IPS DF 19.7 (cell line): ENCODE data around the gene TMEM184B.

Source experiments
- DNase-seq: peaks from one replicate; pipeline ENCODE4 v3.0.0-alpha.2; 2013; ENCODE audit warnings: low read depth, low spot score

TMEM184B gene

GRCh38 chr22:38308791-38309498 is 36.1 kb upstream of the TMEM184B start:
- no peak for DNase-seq

DNA sequence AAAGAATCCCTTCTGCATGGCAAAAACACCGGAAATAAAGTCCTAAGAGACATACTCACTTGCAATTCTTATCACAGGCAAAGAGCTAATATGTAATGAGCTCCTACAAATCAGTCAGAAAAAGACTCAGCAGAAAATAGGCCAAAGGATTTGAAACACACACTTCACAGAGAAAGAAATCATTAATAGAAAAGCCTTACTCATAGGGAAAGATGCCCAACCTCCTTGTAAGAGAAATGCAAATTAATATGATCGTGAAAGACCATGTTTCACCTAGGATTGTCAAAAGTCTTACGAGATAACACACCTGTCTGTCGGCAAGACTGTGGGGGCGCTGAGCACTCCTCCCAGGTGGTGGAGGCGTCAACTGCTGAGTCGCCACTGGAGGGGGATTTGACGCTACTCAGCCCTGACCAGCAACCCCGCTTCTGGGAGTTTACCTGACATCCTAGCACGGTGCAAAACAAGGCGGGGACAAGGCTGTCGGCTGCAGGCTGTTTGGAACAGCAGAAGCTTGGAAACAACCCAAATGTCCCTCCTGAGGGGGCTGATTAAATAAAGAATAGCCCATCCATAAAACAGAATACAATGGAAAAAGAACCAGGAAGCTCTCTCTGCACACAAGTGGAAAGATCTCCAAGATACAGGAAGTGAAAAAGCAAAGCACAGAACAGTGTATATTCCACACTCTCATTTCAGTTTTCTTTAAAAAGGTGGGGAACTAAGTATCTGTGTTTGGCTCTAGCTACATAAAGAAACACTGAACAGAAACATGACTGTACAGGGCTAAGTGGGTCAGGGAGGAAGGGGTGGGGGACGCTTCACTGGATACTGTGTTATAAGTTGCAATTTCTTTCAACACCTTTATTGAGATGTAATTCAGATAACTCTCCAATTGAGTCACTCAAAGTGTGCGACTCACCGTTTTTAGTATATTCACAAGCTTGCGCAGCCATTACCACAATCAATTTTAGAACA is 33.0 kb upstream of the TMEM184B start:
- DNase-seq, result no peak

DNA sequence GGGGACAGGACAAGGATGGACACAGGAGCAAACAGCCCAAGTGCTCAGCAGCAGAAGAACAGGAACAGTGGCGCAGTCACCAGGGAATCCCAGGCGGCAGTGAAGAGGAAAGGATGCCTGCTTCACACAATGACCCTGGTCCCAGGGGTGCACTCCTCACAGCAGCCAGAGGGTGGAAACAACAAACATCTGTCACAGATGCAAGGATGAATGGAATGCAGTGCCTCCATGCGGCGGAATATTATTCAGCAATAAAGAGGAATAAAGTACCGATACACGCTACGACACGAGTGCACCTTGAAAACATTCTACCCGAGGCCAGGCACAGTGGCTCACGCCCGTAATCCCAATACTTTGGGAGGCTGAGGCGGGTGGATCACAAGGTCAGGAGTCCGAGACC is 31.7 kb upstream of the TMEM184B start:
- DNase-seq, result no peak

DNA sequence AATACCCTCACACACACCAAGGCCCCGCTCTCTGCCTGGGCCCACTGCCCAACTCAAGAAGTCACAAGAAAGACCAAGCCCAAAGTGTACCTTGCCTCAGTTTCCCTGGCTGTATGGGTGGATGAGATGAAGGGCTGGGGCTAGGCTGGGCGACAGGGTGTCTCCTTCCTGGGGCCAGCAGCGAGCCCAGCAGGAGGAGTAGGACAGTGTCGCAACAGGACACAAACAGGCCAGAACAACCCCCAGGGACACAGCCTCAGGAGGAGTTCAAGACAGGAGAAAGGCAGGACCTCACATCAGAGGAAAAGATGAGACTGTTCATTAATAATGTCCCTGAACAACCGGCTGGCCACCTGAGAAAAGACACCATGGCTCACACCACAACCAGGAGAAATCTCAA is 31.2 kb upstream of the TMEM184B start:
- DNase-seq, result no peak

DNA sequence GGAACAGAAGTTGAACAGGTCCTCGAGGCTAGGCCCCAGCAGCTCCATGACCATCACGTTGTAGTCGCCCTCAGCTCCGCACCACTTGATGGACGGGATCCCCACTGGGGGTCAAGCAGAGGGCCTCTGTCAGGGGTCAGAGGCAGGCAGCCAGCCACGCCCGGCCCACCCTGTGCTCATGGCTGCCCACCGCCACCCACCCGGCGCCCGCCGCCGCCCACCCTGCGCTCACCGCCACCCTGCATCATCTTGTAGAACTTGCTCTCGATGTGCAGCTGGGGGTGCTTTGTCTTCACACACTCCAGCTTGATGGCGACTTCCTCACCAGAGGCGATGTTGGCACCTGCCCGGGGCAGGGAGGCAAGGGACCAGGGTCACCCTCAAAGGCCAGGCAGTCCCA is 30.1 kb upstream of the TMEM184B start:
- no peak for DNase-seq

DNA sequence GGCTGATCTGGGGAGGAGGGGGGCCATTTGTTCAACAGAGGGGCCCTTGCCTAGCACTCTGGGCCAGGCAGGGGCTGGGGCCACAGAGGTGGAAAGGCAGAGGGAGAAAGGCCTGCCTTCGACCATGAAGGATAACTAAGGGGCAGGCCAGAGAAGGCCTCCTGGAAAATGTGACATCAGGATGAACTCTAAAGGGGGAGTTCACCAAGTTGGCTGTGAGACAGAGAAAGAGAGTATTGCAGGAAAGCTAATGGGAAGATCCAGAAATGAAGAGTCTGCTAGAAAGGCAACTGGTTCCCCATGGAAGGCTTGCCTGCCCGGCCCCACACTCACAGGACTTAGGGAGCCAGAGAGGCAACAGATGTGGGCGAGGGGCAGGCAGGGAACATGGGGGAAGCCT is 28.1 kb upstream of the TMEM184B start:
- no peak for DNase-seq

- DNase-seq, result no peak
These were observed 27.6 kb upstream of the TMEM184B start for GRCh38 chr22:38300197-38300945.

- DNase-seq, result no peak
These were observed 26.9 kb upstream of the TMEM184B start for GRCh38 chr22:38299770-38300102.

DNA sequence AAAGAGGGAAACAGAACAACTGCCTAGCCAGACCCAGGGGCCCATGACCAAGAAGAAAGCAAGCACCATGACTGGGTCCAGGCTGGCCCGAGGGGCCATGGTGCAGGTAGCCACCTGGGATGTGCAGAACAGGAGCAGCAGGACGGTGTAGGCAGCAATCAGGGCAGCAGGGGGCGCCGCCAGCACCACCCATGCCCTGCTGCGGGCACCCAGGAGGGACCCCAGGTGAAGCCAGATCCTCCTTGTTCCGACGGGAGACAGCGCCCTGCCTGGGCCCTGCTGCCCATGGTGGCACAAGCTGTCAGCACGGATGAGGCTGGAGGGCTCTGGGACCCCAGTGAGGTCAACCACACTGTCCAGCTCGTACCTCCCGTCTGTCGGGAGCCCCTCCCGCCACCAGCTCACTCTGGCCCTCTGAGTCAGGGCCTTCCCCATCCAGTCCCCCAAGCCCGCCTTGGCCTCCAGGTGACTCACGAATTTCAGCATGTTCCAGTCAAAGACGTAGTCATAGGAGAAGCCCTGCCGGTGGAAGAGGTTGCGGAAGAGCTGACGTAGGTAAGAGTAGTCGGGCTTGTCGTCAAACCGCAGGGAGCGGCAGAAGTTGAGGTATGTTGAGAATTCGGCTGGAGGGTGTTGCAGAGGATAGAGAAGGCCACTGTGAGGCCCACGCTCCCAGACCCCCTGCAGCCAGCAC is 25.6 kb upstream of the TMEM184B start:
- DNase-seq, result no peak

- DNase-seq, result no peak
These were observed 23.6 kb upstream of the TMEM184B start for GRCh38 chr22:38296372-38296771.

DNA sequence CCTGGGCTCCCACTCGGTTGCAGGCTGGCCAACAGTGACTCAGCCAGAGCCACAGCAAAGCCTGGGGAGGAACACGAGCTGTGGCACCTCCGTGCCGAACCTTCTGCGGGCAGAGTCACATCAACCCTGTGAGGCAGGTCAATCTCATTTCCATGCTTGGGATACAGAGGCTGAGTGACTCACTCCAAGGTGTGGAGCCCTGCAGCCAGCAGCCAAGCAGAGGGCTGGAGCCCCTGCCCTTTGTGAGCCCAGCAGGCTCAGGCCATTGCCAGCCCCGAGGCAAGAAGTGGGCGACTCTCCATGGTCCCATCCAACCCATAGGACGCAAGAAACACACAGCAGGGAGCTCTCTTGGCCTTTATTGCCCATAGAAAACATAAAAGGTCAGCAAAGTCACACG is 23.1 kb upstream of the TMEM184B start:
- DNase-seq, result no peak

GRCh38 chr22:38295339-38295738 is 22.5 kb upstream of the TMEM184B start:
- no peak for DNase-seq

DNA sequence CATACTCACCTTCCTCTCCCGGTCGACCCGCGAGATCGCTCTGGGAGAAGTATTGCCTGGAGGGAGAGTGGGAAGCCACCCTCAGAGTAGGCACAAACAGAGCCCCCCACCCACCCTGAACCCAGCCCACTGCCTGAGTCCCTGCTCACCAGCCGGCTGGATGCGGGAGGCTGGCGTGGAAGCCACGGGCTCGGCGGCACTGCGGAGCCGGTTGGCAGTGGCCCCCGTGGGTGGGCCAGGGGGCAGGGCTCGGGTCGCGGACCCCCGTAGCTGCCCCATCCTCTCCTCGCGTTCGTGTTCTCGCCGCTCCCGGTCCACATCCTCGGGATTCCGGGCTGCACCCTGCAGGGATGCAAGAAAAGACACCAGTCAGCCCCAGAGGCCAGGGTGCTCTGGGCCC is 21.4 kb upstream of the TMEM184B start:
- no peak for DNase-seq

DNA sequence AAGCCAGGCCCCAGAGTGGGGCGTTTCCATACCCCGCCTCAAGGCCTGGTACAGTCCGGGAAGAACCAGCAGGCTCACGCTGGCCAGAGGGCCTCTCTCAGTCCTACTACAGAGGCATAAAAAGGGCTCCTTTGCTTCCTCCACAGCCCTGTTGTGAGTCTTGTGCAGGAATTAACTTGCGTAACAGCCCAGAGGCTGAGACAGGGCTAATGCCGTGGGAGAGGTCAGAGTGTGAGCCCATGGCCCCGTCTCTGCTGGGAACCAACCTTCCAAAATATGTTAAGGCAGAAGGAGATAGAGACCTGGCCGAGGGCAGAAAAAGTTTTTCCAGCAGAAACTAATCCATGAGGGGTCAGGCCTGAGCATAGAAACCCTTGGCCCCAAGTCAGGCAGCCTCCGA is 19.9 kb upstream of the TMEM184B start:
- DNase-seq, result no peak

- DNase-seq, result no peak
These were observed 18.5 kb upstream of the TMEM184B start for GRCh38 chr22:38291201-38291777.

DNA sequence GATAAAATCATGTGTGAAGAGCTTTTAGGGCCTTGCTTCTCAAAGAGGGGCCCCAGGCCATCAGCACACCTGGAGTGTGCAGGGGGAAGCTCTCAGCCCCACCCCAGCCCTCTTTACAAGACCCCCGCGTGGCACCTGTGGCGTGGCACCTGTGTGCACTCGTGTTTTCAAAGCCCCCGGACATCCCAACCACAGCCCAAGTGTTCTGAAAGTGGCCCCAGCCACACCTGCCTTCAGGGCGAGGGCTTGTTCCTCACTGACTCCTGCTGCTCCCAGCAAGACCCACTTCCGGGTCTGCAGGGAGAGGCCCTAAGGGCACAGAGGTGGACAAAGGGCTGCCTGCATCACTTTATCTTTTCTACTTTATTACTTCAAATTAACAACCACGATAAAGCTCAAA is 17.5 kb upstream of the TMEM184B start:
- no peak for DNase-seq

DNA sequence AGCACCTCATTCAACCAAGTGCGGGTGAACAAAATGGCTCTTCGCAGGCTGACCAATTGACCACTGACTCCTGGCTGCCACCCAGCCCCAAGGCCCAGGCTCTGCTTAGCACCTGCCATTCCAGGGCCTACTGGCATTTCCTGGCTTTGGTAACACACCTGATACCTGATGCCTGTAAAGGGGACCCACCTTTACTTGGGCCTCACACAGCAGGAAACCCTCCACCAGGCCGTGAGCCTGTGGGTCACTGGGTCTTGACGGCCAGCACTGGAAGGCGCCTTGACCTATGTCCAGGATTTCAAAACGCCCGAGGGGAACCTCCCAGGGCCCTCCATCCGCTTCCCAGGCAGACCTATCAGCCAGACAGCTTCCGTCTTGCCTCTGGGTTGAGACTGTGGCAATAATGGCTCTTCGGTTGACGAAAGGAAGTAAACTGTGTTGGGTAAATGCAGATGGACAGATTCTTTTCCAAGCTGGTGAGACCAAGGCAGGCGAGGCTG is 16.8 kb upstream of the TMEM184B start:
- no peak for DNase-seq

GRCh38 chr22:38286915-38287669 is 14.3 kb upstream of the TMEM184B start:
- no peak for DNase-seq

DNA sequence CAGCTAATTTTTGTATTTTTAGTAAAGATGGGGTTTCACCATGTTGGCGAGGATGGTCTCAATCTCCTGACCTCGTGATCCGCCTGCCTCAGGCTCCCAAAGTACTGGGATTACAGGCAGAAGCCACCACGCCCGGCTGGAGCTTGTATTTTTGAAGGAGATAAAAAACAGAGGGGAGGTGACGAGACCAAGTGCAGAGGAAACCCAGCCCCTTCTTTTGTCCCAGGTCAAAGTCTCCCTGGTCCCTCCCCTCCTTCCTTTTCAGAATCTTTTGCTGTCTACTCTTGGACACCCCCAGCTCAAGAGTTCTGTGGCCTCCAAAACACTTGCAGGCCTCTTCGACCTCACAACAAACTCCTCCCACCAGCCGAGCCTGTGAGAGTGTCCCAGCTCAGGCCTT is 12.2 kb upstream of the TMEM184B start:
- DNase-seq, result no peak

GRCh38 chr22:38284042-38284402 is 11.2 kb upstream of the TMEM184B start:
- DNase-seq, result no peak

DNA sequence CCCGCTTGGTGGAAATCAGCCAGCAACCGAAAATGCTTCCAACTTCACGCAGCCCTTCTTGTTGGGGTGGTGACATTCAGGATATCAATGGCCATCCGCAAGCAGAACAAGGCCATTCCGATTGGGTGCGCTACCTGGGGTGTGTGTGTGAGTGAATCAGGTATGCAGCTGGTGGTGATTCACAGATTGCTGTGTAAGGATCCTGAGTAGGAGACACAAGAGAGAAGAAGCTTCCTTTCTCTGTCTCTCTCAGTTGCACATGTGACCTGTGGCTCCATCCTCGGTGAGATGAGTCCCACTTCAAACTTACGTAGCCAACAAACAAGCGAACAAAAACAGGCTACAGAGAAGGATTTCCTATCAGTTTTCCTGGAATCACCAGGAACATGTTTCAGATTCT is 9.6 kb upstream of the TMEM184B start:
- no peak for DNase-seq
